Measurements from ENCODE around the gene LPP. TPM values are rescaled to one million over a fixed set of nuclear protein-coding genes. Genes with fewer than 3 reads are reported as not detected.

Gene LPP
- polyA plus RNA-seq, 3 donors = 14.1 to 23.2 (median 15.3) TPM

DNA sequence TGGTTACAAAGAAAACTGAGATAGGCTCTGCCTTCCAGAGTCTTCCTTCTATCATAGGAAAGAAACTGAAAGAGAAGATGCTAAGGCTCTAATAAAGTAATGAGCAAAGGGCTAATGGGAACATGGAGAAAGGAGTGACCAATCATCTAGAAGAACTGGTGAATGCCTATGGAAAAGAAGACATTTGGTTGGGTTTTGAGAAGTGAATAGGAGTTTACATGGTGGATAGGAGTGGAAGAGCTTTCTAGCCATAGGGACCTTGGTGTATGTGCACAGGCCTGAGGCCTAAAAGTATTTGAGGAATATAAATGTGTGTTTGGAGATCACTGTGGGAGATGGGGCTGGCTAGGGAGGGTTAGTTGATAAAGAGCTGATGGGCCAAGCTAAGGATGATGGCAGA is 6.8 kb downstream of the LPP start:
- Histone ChIP-seq H3K27me3 (ENCODE audit: control insufficient read depth in 2 of 2, insufficient read depth in 2 of 2, low read length in 2 of 2) (no peaks in the 10 kb centered on the region), H3K27ac (ENCODE audit: low read depth in 1 of 2, low read length in 2 of 2) (no peak overlapping the region), H3K4me2 (replicated peaks; ENCODE audit: extremely low read depth, low read length, poor library complexity, severe bottlenecking) (no peak overlapping the region), H3K9me3 (replicated peaks in 1 of 2; ENCODE audit: control insufficient read depth in 1 of 2, insufficient read depth in 1 of 2, low read length in 2 of 2) (no peaks in the 10 kb centered on the region), H2AFZ (ENCODE audit: insufficient read depth, low read depth, low read length, poor library complexity, severe bottlenecking) (no peak overlapping the region), H4K20me1 (ENCODE audit: insufficient read depth, low read length) (peaks cover 28% of the 10 kb centered on the region), H3K4me3 (replicated peaks in 1 of 3; ENCODE audit: low read depth in 2 of 3, low read length in 3 of 3) (no peak overlapping the region), H3K79me2 (ENCODE audit: insufficient read depth, low read length) (peaks cover 81% of the 10 kb centered on the region), H3K36me3 (replicated peaks in 1 of 2; ENCODE audit: control insufficient read depth in 1 of 2, insufficient read depth in 2 of 2, low read length in 2 of 2) (no peaks in the 10 kb centered on the region), H3K4me1 (ENCODE audit: control insufficient read depth in 1 of 2, insufficient read depth in 2 of 2, low read length in 2 of 2) (peaks cover 8 to 19% of the 10 kb centered on the region in 2 donors), H3K9ac (ENCODE audit: insufficient read depth, low read length, poor library complexity, severe bottlenecking) (no peak overlapping the region)
- no peak for DNase-seq
- H3K27me3 Mint-ChIP-seq (ENCODE audit: low read depth in 3 of 3) = peaks cover 0 to 2% (median 0%) of the 10 kb centered on the region in 3 donors
- intact Hi-C loops (cut with micrococcal nuclease) = no loop called here
- H3K27ac Mint-ChIP-seq = no peak overlapping the region
- no peak overlapping the region for H3K4me3 Mint-ChIP-seq
- H3K4me1 Mint-ChIP-seq = peaks cover 34% of the 10 kb centered on the region
- peaks cover 12 to 27% of the 10 kb centered on the region in 2 donors for H3K36me3 Mint-ChIP-seq
- TF ChIP-seq, protein P1, sequence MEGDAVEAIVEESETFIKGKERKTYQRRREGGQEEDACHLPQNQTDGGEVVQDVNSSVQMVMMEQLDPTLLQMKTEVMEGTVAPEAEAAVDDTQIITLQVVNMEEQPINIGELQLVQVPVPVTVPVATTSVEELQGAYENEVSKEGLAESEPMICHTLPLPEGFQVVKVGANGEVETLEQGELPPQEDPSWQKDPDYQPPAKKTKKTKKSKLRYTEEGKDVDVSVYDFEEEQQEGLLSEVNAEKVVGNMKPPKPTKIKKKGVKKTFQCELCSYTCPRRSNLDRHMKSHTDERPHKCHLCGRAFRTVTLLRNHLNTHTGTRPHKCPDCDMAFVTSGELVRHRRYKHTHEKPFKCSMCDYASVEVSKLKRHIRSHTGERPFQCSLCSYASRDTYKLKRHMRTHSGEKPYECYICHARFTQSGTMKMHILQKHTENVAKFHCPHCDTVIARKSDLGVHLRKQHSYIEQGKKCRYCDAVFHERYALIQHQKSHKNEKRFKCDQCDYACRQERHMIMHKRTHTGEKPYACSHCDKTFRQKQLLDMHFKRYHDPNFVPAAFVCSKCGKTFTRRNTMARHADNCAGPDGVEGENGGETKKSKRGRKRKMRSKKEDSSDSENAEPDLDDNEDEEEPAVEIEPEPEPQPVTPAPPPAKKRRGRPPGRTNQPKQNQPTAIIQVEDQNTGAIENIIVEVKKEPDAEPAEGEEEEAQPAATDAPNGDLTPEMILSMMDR (IDR thresholded peaks at IDR 0.05) = no peak
- no peaks in the 10 kb centered on the region for H3K9me3 Mint-ChIP-seq

DNA sequence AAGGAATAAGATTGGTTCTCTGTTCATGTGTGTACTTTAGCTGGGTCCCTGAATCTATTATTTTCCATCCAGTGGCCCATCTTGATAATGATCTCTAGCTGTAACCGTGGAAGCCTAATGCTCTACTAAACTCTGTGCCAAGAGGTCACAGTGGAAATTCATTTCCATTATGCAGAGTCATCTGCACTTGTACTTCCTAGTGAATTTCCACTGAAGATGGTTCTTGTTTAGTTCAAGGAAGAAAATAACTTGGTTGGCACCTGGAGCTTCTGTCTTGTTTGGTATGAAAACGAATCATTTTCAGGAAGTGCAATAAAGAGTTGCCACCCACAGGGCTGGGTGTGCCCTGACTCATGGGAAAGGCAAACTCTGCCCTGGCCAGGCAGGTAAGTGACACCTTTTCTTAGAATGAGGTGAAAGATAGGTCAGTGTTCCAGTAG is 10.3 kb downstream of the LPP start:
- Histone ChIP-seq H3K79me2 (ENCODE audit: insufficient read depth, low read length) (peaks cover 59% of the 10 kb centered on the region), H3K36me3 (replicated peaks in 1 of 2; ENCODE audit: control insufficient read depth in 1 of 2, insufficient read depth in 2 of 2, low read length in 2 of 2) (no peaks in the 10 kb centered on the region), H4K20me1 (ENCODE audit: insufficient read depth, low read length) (peaks cover 45% of the 10 kb centered on the region), H3K4me3 (replicated peaks in 1 of 3; ENCODE audit: low read depth in 2 of 3, low read length in 3 of 3) (no peak overlapping the region), H3K27ac (ENCODE audit: low read depth in 1 of 2, low read length in 2 of 2) (peak overlapping the region in 1 of 2 donors; percentile 9), H3K4me1 (ENCODE audit: control insufficient read depth in 1 of 2, insufficient read depth in 2 of 2, low read length in 2 of 2) (peaks cover 8 to 12% of the 10 kb centered on the region in 2 donors), H2AFZ (ENCODE audit: insufficient read depth, low read depth, low read length, poor library complexity, severe bottlenecking) (no peak overlapping the region), H3K9me3 (replicated peaks in 1 of 2; ENCODE audit: control insufficient read depth in 1 of 2, insufficient read depth in 1 of 2, low read length in 2 of 2) (no peaks in the 10 kb centered on the region), H3K9ac (ENCODE audit: insufficient read depth, low read length, poor library complexity, severe bottlenecking) (no peak overlapping the region), H3K4me2 (replicated peaks; ENCODE audit: extremely low read depth, low read length, poor library complexity, severe bottlenecking) (no peak overlapping the region), H3K27me3 (ENCODE audit: control insufficient read depth in 2 of 2, insufficient read depth in 2 of 2, low read length in 2 of 2) (no peaks in the 10 kb centered on the region)
- Mint-ChIP-seq H3K4me1 (peaks cover 18% of the 10 kb centered on the region), H3K36me3 (peaks cover 10 to 27% of the 10 kb centered on the region in 2 donors), H3K27me3 (ENCODE audit: low read depth in 3 of 3) (no peaks in the 10 kb centered on the region), H3K27ac (peak overlapping the region in 6 of 7 donors; percentile 1 to 72 (median 56)), H3K4me3 (no peak overlapping the region), H3K9me3 (no peaks in the 10 kb centered on the region)
- 0% methylated on average over 1 of the region's 2 CpGs for WGBS (ENCODE audit: insufficient coverage)
- intact Hi-C loops (cut with micrococcal nuclease) = no loop called here
- TF ChIP-seq, protein P1 (IDR thresholded peaks at IDR 0.05) = no peak
- peak in 2 of 3 donors; percentile 18 to 35 for DNase-seq

All from CD14-positive monocyte (primary cell).